Esophagus squamous epithelium (tissue), 4 donors: ENCODE results near the gene DDR2.
"Not testable (repeated sequence)": the region's sequence is repeated elsewhere in the genome, so short reads cannot be mapped to it uniquely, and the experiment has no call there.

ENCODE experiments used
- CTCF ChIP-seq, 6 experiments: fragments of 450-650 bp in 4 of 6; fragments of 200-600 bp in 2 of 6; sonication (generic) in 2 of 6; IDR thresholded peaks; one replicate each; pipeline ENCODE4 v1.5.1; 2016 to 2019; ENCODE audit warnings: antibody characterized with exemption in 6 of 6, mild to moderate bottlenecking in 4 of 6, moderate library complexity in 4 of 6
- POLR2A ChIP-seq, 4 donors: fragments of 450-650 bp; IDR thresholded peaks; one replicate each; pipeline ENCODE4 v1.6.1; 2017; ENCODE audit warnings: antibody characterized with exemption in 4 of 4, mild to moderate bottlenecking in 4 of 4, moderate library complexity in 3 of 4

GRCh38 chr1:162799995-162800830 is 167.9 kb downstream of the DDR2 start:
- not testable (repeated sequence) for TF ChIP-seq POLR2A (IDR thresholded peaks at IDR 0.05)
- TF ChIP-seq CTCF (IDR thresholded peaks at IDR 0.05), result peak in 4 of 6 experiments; percentile 46 to 73 (median 55)
